DND-41 (cell line): ENCODE data around the gene BABAM1.

Source experiments
- ATAC-seq: fragments of 200-7000 bp; cut with Tn5 transposase; 3 replicates; pipeline ENCODE4 v1.9.1; 2021; ENCODE audit warnings: low read depth; ENCODE audit not compliant: insufficient read depth
- DNase-seq: peaks from one replicate; pipeline ENCODE4 v3.0.0-alpha.2; 2020
- H2AFZ ChIP-seq: 2 replicates; pipeline ENCODE4 v1.6.0; 2012; ENCODE audit warnings: low read depth, low read length
- H3K27ac ChIP-seq: 2 replicates; pipeline ENCODE4 v1.5.1; 2012; ENCODE audit warnings: low read length, inconsistent platforms
- H3K27me3 ChIP-seq: fragments of 200-600 bp; sonication (generic); 2 replicates; pipeline ENCODE4 v1.6.0; 2012; ENCODE audit warnings: low read length, mild to moderate bottlenecking, inconsistent platforms; ENCODE audit not compliant: insufficient read depth, poor library complexity
- H3K36me3 ChIP-seq: 2 replicates; pipeline ENCODE4 v1.5.1; 2012; ENCODE audit warnings: low read length, inconsistent platforms; ENCODE audit not compliant: insufficient read depth
- H3K4me1 ChIP-seq: 2 replicates; pipeline ENCODE4 v1.5.1; 2012; ENCODE audit warnings: mild to moderate bottlenecking, low read length; ENCODE audit not compliant: insufficient read depth
- H3K4me2 ChIP-seq: 2 replicates; pipeline ENCODE4 v1.6.0; 2012; ENCODE audit warnings: mild to moderate bottlenecking, moderate library complexity, low read length, inconsistent platforms; ENCODE audit not compliant: insufficient read depth
- H3K4me3 ChIP-seq, 2 experiments: fragments of 200-600 bp in 1 of 2; shearing (Covaris generic) in 1 of 2; 2 replicates each; pipeline ENCODE4 v1.5.1; 2012 to 2016; ENCODE audit warnings: inconsistent platforms in 2 of 2, low read length in 2 of 2, mild to moderate bottlenecking in 2 of 2, low read depth in 1 of 2, moderate library complexity in 1 of 2
- H3K79me2 ChIP-seq: 2 replicates; pipeline ENCODE4 v1.6.0; 2012; ENCODE audit warnings: low read length, inconsistent platforms; ENCODE audit not compliant: insufficient read depth
- H3K9ac ChIP-seq: 2 replicates; pipeline ENCODE4 v1.6.0; 2012; ENCODE audit warnings: low read depth, mild to moderate bottlenecking, inconsistent platforms, low read length, moderate library complexity
- H3K9me3 ChIP-seq: 2 replicates; pipeline ENCODE4 v1.5.1; 2012; ENCODE audit warnings: low read length, moderate library complexity, mild to moderate bottlenecking, inconsistent platforms; ENCODE audit not compliant: insufficient read depth, severe bottlenecking
- H4K20me1 ChIP-seq: 2 replicates; pipeline ENCODE4 v1.6.0; 2012; ENCODE audit warnings: low read length; ENCODE audit not compliant: insufficient read depth
- CTCF ChIP-seq: IDR thresholded peaks from 2 replicates; pipeline ENCODE4 v1.5.1; 2012; ENCODE audit warnings: borderline replicate concordance, low read length, moderate library complexity, mild to moderate bottlenecking; ENCODE audit not compliant: poor library complexity, severe bottlenecking; ENCODE audit errors: extremely low read depth
- EZH2 ChIP-seq: IDR thresholded peaks from 3 replicates; pipeline ENCODE4 v1.6.1; 2012; ENCODE audit warnings: borderline replicate concordance, low read depth, mild to moderate bottlenecking, moderate library complexity, low read length, inconsistent platforms; ENCODE audit not compliant: severe bottlenecking

The BABAM1 gene

DNA sequence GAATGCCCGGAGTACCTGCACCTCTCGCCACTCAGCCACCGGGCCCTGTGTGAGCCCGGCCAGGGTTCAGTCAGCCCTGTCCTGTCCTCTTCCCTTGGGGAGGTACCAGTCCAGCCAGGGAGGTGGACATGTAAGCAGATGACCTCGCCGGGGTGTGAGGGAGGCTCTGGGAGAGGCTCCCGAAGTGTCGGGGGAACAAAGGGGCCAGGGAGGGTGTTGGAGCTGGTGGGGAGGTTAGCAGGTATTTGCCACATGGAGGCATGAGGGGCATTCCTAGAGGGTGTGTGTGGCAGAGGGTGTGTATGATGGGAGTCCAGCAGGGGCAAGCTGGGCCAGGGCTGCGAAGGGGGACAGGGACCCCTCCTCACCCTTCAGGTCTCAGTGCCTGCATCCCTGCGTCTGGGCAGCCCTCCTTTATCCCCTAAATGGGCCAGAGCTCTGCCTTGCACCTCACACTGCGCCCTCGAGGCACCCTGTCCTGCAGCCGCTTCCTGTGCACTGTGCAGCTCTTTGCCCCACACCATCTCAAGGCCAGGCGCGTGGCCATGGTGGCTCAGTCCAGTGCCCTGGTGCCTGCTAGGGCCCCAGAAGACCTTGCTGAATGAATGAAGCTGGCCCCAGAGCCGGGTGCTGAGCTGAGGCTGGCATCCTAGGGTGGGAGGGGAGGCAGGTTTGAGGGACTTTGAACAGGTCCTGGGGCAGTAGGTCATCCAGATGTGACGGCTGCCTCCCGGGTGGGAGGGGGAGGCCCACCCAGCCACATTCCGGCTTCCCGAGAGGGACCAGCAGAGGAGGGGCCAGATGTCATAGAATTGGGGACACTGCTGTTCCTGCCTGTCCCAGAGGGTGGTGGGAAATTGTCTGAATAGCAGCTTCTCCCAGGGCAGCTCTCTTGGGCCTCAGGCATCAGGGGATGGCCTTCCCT, 45.2 kb downstream of the BABAM1 start:
- peaks cover 54% of the 10 kb centered on the region for H3K79me2 ChIP-seq
- no peak overlapping the region for H3K4me3 ChIP-seq
- peaks cover 42% of the 10 kb centered on the region for H3K4me1 ChIP-seq
- H3K4me2 ChIP-seq, result no peak overlapping the region
- H4K20me1 ChIP-seq, result peaks cover 47% of the 10 kb centered on the region
- H3K27ac ChIP-seq, result no peak overlapping the region
- TF ChIP-seq EZH2, result no peak
- no peak for TF ChIP-seq CTCF
- H3K27me3 ChIP-seq, result no peaks in the 10 kb centered on the region
- ATAC-seq (no peak), DNase-seq (no peak)
- H3K9me3 ChIP-seq, result no peaks in the 10 kb centered on the region
- H2AFZ ChIP-seq, result no peak overlapping the region
- no peak overlapping the region for H3K9ac ChIP-seq
- H3K36me3 ChIP-seq, result peaks cover 49% of the 10 kb centered on the region

DNA sequence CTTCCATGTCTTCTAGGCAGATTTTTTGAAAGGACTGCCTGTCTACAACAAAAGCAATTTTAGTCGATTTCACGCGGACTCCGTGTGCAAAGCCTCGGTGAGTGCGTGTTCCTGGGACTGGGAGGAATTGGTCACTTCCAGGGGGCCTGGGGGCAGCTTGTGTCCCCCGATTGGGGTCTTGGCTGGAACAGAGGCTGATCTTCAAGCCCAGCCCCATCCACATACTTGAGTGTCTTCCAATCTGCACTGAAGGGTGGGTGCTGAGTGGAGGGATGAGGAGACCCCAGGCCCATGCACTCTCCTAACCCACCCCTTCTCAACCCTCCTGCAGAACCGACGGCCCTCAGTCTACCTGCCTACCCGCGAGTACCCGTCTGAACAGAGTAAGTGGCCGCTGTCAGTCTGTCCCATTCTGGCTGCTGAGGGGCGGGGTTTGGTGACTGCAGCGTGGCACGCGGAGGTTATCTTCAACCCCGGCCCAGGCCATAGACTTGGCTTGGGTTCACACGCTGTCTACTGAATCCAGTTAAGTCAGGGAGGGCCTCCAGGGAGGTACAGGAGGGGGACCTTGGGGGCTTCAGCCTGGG, 46.9 kb downstream of the BABAM1 start:
- H3K4me1 ChIP-seq, result peaks cover 26% of the 10 kb centered on the region
- H3K4me3 ChIP-seq, result no peak overlapping the region
- H3K9me3 ChIP-seq, result no peaks in the 10 kb centered on the region
- peaks cover 53% of the 10 kb centered on the region for H3K36me3 ChIP-seq
- H3K27ac ChIP-seq, result no peak overlapping the region
- TF ChIP-seq EZH2, result no peak
- no peak for TF ChIP-seq CTCF
- no peak overlapping the region for H2AFZ ChIP-seq
- no peak overlapping the region for H3K4me2 ChIP-seq
- ATAC-seq, result no peak
- DNase-seq, result no peak
- no peaks in the 10 kb centered on the region for H3K27me3 ChIP-seq
- H4K20me1 ChIP-seq, result peaks cover 47% of the 10 kb centered on the region
- H3K9ac ChIP-seq, result no peak overlapping the region
- H3K79me2 ChIP-seq, result peaks cover 45% of the 10 kb centered on the region

GRCh38 chr19:17318966-17319365, 51.7 kb downstream of the BABAM1 start:
- Histone ChIP-seq H3K4me2 (no peak overlapping the region), H3K36me3 (peaks cover 59% of the 10 kb centered on the region)

More at GRCh38 chr19:17318966-17319365, 51.7 kb downstream of the BABAM1 start:
- TF ChIP-seq EZH2 (no peak), CTCF (no peak)
- ATAC-seq, result no peak
- Histone ChIP-seq H3K27me3 (no peaks in the 10 kb centered on the region), H3K27ac (no peak overlapping the region), H2AFZ (no peak overlapping the region), H3K4me3 (no peak overlapping the region), H3K79me2 (peaks cover 2% of the 10 kb centered on the region), H3K4me1 (no peaks in the 10 kb centered on the region), H4K20me1 (peaks cover 14% of the 10 kb centered on the region), H3K9me3 (no peaks in the 10 kb centered on the region), H3K9ac (no peak overlapping the region; the same call in 1 of the 2 replicates)
- DNase-seq, result no peak
